ENCODE data around the gene DTX2. TPM values are rescaled to one million over a fixed set of nuclear protein-coding genes. Genes with fewer than 3 reads are reported as not detected.
"Not testable (repeated sequence)": the region's sequence is repeated elsewhere in the genome, so short reads cannot be mapped to it uniquely, and the experiment has no call there.

DTX2 gene
- total RNA-seq, 1 donor from 2014 or later = 4.1 TPM

DNA sequence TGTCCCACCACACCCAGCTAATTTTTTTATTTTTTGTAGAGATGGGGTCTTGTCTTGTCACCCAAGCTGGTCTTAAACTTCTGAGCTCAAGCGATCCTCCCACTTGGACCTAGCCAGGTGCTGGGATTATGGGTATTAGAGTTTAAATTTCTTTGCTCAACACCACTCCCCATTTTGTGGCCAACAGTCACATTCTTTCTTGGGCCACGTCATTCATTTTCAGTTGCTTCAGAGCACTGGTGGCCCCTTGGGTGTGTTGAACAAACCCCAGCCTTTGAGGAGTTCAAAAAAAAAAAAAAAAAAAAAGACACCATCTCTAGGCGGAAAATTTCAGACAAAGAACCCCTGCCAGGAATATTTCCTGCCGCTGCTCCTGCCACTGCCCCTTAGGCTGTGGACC lies 4.5 kb upstream of the DTX2 start:
- H3K9ac ChIP-seq = not testable (repeated sequence)

DNA sequence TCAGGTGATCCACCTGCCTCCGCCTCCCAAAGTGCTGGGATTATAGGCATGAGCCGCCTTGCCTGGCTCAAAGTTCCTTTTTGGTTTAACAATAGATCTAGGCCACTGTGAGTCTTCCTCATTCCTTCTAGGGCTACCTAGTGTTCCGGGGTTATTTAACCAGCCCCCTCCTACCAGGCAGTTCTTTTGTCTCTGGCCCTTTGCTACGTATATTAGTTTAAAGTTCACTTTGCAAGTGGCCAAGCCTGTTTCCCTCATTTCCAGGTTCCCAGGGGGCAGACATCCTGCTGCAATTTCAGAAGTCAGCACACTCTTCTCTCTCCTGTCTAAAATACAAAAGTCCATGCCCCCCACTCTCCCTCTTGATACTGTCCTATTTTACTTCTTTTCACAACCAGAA lies 3.0 kb upstream of the DTX2 start:
- H3K36me3 Mint-ChIP-seq; H3K27me3 ChIP-seq; H3K9ac ChIP-seq; H3K4me2 ChIP-seq; H3F3A ChIP-seq (ENCODE audit: low read depth); H3K4me1 ChIP-seq; H3K27ac ChIP-seq; H3K9me3 Mint-ChIP-seq; H3K36me3 ChIP-seq; H3K27me3 Mint-ChIP-seq (ENCODE audit: insufficient read depth, low read depth); H4K20me1 ChIP-seq (ENCODE audit: low read depth); H3K9me3 ChIP-seq (ENCODE audit: low read depth); H3K4me3 ChIP-seq; H2AFZ ChIP-seq (replicated peaks); H3K4me1 Mint-ChIP-seq; DNase-seq (ENCODE audit: low spot score); H3K4me3 Mint-ChIP-seq; H3K27ac Mint-ChIP-seq; H3K79me2 ChIP-seq (ENCODE audit: low read depth): not testable (repeated sequence)

More for the DNA sequence above, 4.5 kb upstream of the DTX2 start:
- not testable (repeated sequence) for H4K20me1 ChIP-seq (ENCODE audit: low read depth); H3K4me1 Mint-ChIP-seq; H3F3A ChIP-seq (ENCODE audit: low read depth); H3K79me2 ChIP-seq (ENCODE audit: low read depth); H2AFZ ChIP-seq (replicated peaks); H3K27me3 Mint-ChIP-seq (ENCODE audit: insufficient read depth, low read depth); H3K4me2 ChIP-seq; H3K4me3 Mint-ChIP-seq; H3K27ac Mint-ChIP-seq; H3K9me3 Mint-ChIP-seq; H3K36me3 ChIP-seq; H3K36me3 Mint-ChIP-seq; H3K4me3 ChIP-seq; H3K4me1 ChIP-seq; H3K27me3 ChIP-seq; H3K27ac ChIP-seq; DNase-seq (ENCODE audit: low spot score); H3K9me3 ChIP-seq (ENCODE audit: low read depth)

DNA sequence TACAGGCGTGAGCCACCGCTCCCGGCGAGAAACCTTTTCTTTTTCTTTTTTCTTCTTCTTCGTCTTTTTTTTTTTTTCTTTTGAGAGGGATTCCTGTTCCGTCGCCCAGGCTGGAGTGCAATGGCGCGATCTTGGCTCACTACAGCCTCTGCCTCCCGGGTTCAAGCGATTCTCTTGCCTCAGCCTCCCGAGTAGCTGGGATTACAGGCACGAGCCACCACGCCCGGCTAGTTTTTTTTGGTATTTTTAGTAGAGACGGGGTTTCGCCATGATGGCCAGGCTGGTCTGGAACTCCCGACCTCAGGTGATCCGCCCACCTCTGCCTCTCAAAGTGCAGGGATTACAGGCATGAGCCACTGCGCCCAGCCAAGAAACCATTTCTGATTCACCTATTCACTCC lies 742 bp upstream of the DTX2 start:
- not testable (repeated sequence) for H3K36me3 ChIP-seq; H3K27me3 Mint-ChIP-seq (ENCODE audit: insufficient read depth, low read depth); H3K9me3 ChIP-seq (ENCODE audit: low read depth); H3K9me3 Mint-ChIP-seq; H3K27me3 ChIP-seq; H3K4me3 ChIP-seq; H3K4me2 ChIP-seq; H3K4me1 ChIP-seq; H3K9ac ChIP-seq; H3K27ac Mint-ChIP-seq; H3K4me3 Mint-ChIP-seq; H2AFZ ChIP-seq (replicated peaks); H3K4me1 Mint-ChIP-seq; DNase-seq (ENCODE audit: low spot score); H3K27ac ChIP-seq; H3F3A ChIP-seq (ENCODE audit: low read depth); H3K79me2 ChIP-seq (ENCODE audit: low read depth); H3K36me3 Mint-ChIP-seq; H4K20me1 ChIP-seq (ENCODE audit: low read depth)

DNA sequence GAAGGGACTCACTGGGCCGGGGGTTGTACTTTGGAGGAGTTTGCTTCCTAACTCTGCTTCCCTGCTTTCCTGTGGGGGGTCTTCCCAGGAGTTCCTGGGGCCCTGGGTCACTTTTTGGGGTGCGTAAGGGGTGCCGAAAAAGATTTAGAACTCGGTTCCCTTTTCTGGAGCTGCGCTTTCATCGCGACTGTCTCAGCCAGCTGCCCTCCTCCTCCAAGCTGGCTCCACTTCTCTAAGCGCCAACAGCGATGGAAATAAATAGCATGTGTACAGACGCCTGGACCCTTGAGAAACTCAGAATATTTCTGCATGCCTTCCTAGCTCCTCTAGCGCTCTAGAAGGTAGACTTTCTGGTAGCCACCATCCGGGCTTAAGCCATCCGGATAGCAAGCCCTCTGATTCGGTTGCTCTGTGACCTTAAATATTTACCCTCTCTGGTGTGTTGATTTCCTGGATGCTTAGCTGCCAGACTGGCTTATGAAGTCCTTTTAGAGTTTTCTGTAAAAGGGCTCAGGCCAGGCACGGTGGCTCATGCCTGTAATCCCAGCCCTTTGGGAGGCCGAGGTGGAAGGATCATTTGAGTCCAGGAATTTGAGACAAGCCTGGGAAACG lies 868 bp downstream of the DTX2 start:
- not testable (repeated sequence) for H3K4me1 Mint-ChIP-seq; H3K9me3 ChIP-seq (ENCODE audit: low read depth); H3K36me3 Mint-ChIP-seq; H2AFZ ChIP-seq (replicated peaks); H3K27me3 ChIP-seq; H3K9ac ChIP-seq; H3K27me3 Mint-ChIP-seq (ENCODE audit: insufficient read depth, low read depth); H3K27ac ChIP-seq; H3K79me2 ChIP-seq (ENCODE audit: low read depth); DNase-seq (ENCODE audit: low spot score); H3K9me3 Mint-ChIP-seq; H3K4me3 Mint-ChIP-seq; H3K36me3 ChIP-seq; H3F3A ChIP-seq (ENCODE audit: low read depth); H3K27ac Mint-ChIP-seq; H4K20me1 ChIP-seq (ENCODE audit: low read depth); H3K4me1 ChIP-seq; H3K4me3 ChIP-seq; H3K4me2 ChIP-seq

DNA sequence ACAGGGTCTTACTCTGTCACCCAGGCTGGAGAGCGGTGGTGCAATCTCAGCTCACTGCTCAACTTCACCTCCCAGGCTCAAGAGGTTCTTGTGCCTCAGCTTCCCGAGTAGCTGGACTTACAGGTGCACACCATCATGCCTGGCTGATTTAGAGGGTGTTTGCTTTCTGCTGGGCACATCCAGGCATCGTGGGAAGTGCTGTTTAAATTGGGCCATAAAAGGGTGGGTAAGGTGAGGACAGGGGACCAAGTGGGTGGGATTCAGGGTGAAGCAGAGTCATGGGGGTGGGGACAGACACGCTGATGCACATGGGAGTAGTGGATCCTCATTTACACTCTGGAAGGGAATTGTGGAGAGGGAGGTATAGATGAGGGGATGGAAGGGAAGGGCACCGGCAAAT lies 3.5 kb downstream of the DTX2 start:
- H3K79me2 ChIP-seq (ENCODE audit: low read depth); H3K9me3 Mint-ChIP-seq; H3K36me3 Mint-ChIP-seq; H3K4me3 Mint-ChIP-seq; H3K4me1 Mint-ChIP-seq; H3K4me3 ChIP-seq; H3F3A ChIP-seq (ENCODE audit: low read depth); H4K20me1 ChIP-seq (ENCODE audit: low read depth); H3K27me3 ChIP-seq; H3K36me3 ChIP-seq; H3K9me3 ChIP-seq (ENCODE audit: low read depth); H3K9ac ChIP-seq; H3K4me1 ChIP-seq; H3K4me2 ChIP-seq; H3K27ac Mint-ChIP-seq; H3K27ac ChIP-seq; H2AFZ ChIP-seq (replicated peaks); DNase-seq (ENCODE audit: low spot score); H3K27me3 Mint-ChIP-seq (ENCODE audit: insufficient read depth, low read depth): not testable (repeated sequence)

DNA sequence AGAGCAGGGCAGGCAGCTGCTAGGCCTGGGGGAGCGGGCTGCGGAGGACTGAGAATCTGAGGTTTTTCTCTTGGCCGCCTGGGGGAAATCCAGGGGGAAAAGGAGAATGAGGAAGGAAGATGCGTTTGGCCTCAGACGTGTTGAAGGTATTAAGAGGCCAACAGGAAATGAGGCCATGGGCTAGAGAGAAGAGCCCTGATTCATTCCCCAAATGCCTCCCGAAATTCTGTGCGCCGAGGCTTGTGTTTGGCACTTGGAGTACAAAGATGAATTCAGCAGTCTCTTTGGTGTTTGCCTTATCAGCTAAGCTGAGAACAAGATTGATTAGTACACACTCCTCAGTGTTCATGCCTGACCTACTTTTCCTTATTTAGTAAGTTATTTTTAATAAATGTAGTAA lies 4.4 kb downstream of the DTX2 start:
- not testable (repeated sequence) for H3K36me3 ChIP-seq; H3K4me1 ChIP-seq; H3K4me1 Mint-ChIP-seq; H4K20me1 ChIP-seq (ENCODE audit: low read depth); H2AFZ ChIP-seq (replicated peaks); H3K9me3 ChIP-seq (ENCODE audit: low read depth); H3K27ac ChIP-seq; H3K9me3 Mint-ChIP-seq; H3K4me2 ChIP-seq; H3F3A ChIP-seq (ENCODE audit: low read depth); H3K36me3 Mint-ChIP-seq; H3K79me2 ChIP-seq (ENCODE audit: low read depth); H3K27me3 Mint-ChIP-seq (ENCODE audit: insufficient read depth, low read depth); H3K27me3 ChIP-seq; H3K4me3 ChIP-seq; H3K9ac ChIP-seq; DNase-seq (ENCODE audit: low spot score); H3K27ac Mint-ChIP-seq; H3K4me3 Mint-ChIP-seq

DNA sequence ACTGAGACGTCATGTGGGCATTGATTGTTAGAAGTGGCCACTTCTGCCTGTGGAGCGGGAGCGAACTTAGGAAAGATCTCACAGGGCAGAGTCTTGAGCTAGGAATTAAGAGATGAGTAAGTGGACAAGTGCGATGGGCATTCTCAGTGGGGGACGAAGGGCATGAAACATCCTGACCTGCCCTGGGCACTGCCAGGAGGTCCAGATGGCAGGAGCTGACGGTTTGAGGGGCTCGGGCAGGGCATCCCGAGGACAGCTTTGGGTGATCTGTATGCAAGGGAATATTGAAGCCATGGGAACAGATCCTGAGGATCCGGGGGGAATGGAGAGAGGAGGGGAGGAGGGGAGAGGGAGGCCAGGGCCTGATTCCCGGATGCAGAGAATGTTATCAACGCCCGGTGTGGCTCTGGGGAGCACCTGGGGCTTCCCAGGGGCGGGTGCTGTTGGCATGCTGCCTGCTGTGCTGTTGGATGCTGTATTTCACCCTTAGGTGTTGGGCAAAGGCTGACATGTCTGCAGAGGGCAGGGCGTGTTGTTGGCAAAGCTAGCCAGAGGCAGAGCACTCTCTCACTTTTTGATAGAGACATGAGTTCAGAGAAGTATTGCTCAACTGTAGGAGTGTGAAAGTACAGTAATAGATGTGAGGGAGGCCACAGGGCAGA lies 6.4 kb downstream of the DTX2 start:
- not testable (repeated sequence) for H3K4me1 Mint-ChIP-seq; H3K79me2 ChIP-seq (ENCODE audit: low read depth); H3F3A ChIP-seq (ENCODE audit: low read depth); DNase-seq (ENCODE audit: low spot score); H3K4me3 Mint-ChIP-seq; H3K9me3 ChIP-seq (ENCODE audit: low read depth); H3K27ac ChIP-seq; H3K36me3 Mint-ChIP-seq; H3K4me3 ChIP-seq; H2AFZ ChIP-seq (replicated peaks); H3K9me3 Mint-ChIP-seq; H4K20me1 ChIP-seq (ENCODE audit: low read depth); H3K4me2 ChIP-seq; H3K36me3 ChIP-seq; H3K9ac ChIP-seq; H3K27me3 Mint-ChIP-seq (ENCODE audit: insufficient read depth, low read depth); H3K4me1 ChIP-seq; H3K27me3 ChIP-seq
- H3K27ac Mint-ChIP-seq = peak overlapping the region; percentile 86

DNA sequence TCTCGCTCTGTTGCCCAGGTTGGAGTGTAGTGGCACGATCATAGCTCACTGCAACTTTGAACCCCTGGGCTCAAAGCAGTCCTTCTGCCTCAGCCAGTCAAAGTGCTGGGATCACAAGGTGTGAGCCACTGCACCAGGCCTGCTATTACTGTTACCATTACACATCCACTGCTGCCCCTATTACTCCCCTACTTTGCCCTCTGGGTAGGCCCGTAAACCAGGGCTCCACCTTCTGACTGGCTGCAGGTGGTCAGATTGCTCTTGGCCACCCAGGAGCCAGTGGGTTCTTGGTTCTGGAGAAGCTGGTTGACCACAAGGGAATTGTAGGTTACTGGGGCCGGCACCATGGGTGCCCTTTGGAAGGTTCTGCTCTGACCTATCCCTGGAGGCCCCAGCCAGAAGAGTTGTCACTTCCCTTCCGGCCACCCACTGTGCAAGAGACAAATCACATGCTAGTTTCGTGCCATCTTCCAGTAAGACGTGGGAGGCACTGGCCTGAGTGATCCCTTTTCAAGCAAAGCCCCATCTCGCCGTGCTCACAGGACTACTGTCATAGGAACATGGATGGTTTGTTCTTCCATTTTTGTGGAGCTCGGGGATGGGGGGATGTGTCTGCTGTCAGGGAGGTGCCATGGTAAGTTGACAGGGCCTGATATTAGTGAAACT lies 10.2 kb downstream of the DTX2 start:
- H3K9ac ChIP-seq; H3K79me2 ChIP-seq (ENCODE audit: low read depth); H4K20me1 ChIP-seq (ENCODE audit: low read depth); DNase-seq (ENCODE audit: low spot score); H3F3A ChIP-seq (ENCODE audit: low read depth); H2AFZ ChIP-seq (replicated peaks); H3K27ac Mint-ChIP-seq; H3K4me3 Mint-ChIP-seq; H3K4me1 ChIP-seq; H3K36me3 ChIP-seq; H3K27me3 Mint-ChIP-seq (ENCODE audit: insufficient read depth, low read depth); H3K27ac ChIP-seq; H3K27me3 ChIP-seq; H3K4me1 Mint-ChIP-seq; H3K36me3 Mint-ChIP-seq; H3K9me3 ChIP-seq (ENCODE audit: low read depth); H3K4me3 ChIP-seq; H3K4me2 ChIP-seq; H3K9me3 Mint-ChIP-seq: not testable (repeated sequence)

Data from neural progenitor cell (in vitro differentiated cells).